Peyer's patch (tissue), 4 donors: ENCODE measurements around the gene TMEM178B.

Source experiments
- POLR2A ChIP-seq, 2 donors: fragments of 450-650 bp; IDR thresholded peaks; one replicate each; pipeline ENCODE4 v1.5.1; 2017; ENCODE audit warnings: antibody characterized with exemption in 2 of 2, mild to moderate bottlenecking in 2 of 2, moderate library complexity in 2 of 2
- TF ChIP-seq, protein P1 (sequence below), 6 experiments: fragments of 450-650 bp in 4 of 6; fragments of 200-600 bp in 2 of 6; sonication (generic) in 1 of 6; IDR thresholded peaks; one replicate each; pipeline ENCODE4 v1.5.1; 2017 to 2019; ENCODE audit warnings: antibody characterized with exemption in 6 of 6, mild to moderate bottlenecking in 3 of 6, moderate library complexity in 1 of 6

DNA sequence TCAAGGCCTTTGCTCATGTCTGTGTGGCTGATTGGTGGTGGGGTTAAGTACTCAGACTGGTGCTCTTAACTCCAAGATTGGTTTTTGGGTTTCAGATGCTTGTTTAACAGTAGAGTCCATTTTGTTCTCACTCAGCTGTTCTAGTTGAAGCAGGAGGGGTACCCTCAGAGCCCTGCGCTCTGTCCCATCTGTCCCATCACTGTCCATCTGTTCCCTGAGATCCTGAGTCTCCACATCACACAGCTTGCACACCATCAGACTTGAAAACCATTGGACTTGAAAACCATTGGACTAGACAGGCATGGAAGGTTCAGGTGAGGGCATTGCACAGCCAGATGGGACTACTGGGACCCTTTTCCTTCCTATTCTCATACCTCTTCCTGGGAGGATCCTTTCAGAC is 39.3 kb downstream of the TMEM178B start:
- TF ChIP-seq POLR2A (IDR thresholded peaks at IDR 0.05) = no peak
- TF ChIP-seq, protein P1, sequence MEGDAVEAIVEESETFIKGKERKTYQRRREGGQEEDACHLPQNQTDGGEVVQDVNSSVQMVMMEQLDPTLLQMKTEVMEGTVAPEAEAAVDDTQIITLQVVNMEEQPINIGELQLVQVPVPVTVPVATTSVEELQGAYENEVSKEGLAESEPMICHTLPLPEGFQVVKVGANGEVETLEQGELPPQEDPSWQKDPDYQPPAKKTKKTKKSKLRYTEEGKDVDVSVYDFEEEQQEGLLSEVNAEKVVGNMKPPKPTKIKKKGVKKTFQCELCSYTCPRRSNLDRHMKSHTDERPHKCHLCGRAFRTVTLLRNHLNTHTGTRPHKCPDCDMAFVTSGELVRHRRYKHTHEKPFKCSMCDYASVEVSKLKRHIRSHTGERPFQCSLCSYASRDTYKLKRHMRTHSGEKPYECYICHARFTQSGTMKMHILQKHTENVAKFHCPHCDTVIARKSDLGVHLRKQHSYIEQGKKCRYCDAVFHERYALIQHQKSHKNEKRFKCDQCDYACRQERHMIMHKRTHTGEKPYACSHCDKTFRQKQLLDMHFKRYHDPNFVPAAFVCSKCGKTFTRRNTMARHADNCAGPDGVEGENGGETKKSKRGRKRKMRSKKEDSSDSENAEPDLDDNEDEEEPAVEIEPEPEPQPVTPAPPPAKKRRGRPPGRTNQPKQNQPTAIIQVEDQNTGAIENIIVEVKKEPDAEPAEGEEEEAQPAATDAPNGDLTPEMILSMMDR (IDR thresholded peaks at IDR 0.05) = no peak
